ENCODE results near the gene AANAT.
"Not testable (repeated sequence)": the region's sequence is repeated elsewhere in the genome, so short reads cannot be mapped to it uniquely, and the experiment has no call there.

AANAT gene

GRCh38 chr17:76506408-76507345 lies 39.3 kb downstream of the AANAT start:
- peak; percentile 25 for DNase-seq (ENCODE audit: low read depth)

GRCh38 chr17:76508472-76509063 lies 41.2 kb downstream of the AANAT start:
- not testable (repeated sequence) for DNase-seq (ENCODE audit: low read depth)

- no peak for DNase-seq (ENCODE audit: low read depth)
Measured at GRCh38 chr17:76510831-76511244, 43.4 kb downstream of the AANAT start.

GRCh38 chr17:76511668-76512365 lies 44.4 kb downstream of the AANAT start:
- DNase-seq (ENCODE audit: low read depth), result peak; percentile 38

- no peak for DNase-seq (ENCODE audit: low read depth)
Measured at GRCh38 chr17:76512366-76513305, 45.2 kb downstream of the AANAT start.

- DNase-seq (ENCODE audit: low read depth), result no peak
Measured at GRCh38 chr17:76513306-76513692, 45.9 kb downstream of the AANAT start.

- not testable (repeated sequence) for DNase-seq (ENCODE audit: low read depth)
Measured at GRCh38 chr17:76514355-76514754, 47.0 kb downstream of the AANAT start.

GRCh38 chr17:76515274-76515949 lies 48.0 kb downstream of the AANAT start:
- peak; percentile 99 for DNase-seq (ENCODE audit: low read depth)

- no peak for DNase-seq (ENCODE audit: low read depth)
Measured at GRCh38 chr17:76517638-76518038, 50.2 kb downstream of the AANAT start.

- DNase-seq (ENCODE audit: low read depth), result no peak
Measured at GRCh38 chr17:76519048-76519966, 51.9 kb downstream of the AANAT start.
